ENCODE data around the gene CCDC33.

CCDC33 gene

DNA sequence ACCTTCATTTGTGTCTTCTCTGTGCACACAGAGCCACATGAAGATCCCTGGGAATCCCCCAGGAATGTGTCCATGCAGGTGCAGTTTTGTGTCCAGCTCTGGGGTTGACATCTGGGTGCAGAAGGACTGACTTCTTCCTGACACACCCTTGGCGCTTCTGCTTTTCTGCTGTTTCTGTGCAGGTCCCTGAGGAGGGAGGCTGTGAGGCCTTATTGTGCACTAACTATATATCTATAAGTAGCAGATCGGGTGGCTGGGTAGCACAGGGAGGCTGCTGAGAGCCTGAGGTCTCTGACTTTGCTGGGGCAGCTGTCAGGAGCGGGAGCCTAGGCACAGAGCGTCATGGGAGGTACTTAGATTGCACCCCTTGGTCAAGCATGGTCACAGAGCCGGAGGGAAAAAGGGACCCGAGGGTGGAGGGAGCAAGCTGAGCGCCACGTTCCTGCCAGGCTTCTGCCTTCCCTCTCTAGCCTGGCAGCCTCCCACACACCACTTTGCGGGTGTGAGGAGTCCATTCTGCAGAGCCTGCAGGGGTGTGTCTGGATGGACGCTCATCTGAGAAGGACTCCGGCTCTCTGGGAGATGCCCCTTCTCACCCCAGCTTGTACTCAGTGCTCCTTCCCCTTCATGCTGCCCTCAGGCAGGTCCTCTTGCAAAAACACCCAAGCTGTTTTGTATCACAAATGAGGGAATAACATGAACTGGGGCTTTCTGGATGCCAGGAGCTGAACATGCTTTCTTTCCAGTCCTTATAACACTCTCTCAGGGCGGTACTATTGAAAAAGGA, 23.9 kb downstream of the CCDC33 start:
- no peak for TF ChIP-seq CTCF (IDR thresholded peaks at IDR 0.05; ENCODE audit: extremely low read depth, missing control alignments)
- no peak for DNase-seq (ENCODE audit: low spot score)

DNA sequence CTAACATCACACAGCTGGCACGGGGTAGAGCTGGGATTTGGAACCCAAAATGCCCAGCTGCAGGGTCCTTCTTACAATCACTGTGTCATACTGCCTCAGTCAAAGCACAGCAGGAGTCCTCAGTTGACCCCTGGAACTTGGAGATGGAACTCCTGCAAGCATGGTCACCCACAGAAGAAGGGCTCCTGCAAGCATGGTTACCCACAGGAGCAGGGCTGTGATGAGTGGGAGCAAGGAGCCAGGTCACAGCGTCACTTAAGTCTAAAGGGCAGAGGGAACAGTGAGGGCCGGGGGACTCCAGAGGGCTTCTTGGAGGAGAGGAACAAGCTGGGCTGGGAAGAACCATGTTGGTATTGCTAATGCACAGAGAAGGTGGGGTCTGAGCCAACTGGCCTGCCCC, 24.9 kb downstream of the CCDC33 start:
- no peak for TF ChIP-seq CTCF (IDR thresholded peaks at IDR 0.05; ENCODE audit: extremely low read depth, missing control alignments)
- DNase-seq (ENCODE audit: low spot score) = no peak

DNA sequence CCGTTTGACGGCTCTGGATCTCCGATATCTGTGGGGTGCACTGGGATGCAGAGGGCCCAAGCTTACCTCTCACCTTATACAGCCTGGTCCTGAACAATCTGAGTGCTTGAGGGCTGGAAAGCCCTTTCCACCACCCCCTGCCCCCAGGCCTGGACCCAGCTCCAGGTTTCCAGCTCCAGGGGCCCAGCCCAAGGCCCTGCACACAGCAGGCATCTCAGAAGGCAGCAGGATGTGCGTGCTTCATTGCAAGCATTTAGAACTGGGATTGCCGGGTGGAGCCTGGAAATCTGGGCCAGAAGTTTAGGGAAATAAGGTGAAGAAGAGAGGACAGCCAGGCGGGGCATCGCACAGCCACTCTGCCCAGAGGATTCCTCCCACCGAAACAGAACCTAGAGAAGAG, 25.6 kb downstream of the CCDC33 start:
- no peak for DNase-seq (ENCODE audit: low spot score)
- TF ChIP-seq CTCF (IDR thresholded peaks at IDR 0.05; ENCODE audit: extremely low read depth, missing control alignments) = no peak

DNA sequence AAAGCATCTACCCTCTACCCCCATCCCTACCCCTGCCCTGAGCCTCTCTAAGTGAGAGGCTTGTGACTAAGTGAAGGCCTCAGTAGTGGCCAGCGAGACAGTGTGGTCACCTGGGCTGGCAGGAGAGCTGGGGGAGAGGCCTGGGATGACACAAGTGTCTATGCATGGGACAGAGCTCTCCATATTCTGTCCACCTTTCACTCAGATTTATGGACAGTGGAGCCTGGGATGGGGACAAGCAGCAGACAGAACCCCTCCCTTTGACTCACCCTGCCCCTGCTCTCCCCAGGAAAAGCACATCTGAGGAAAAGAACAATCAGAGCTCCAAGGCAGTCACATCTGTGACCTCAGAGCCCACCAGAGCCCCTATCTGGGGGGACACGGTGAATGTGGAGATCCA, 26.0 kb downstream of the CCDC33 start:
- no peak for DNase-seq (ENCODE audit: low spot score)
- TF ChIP-seq CTCF (IDR thresholded peaks at IDR 0.05; ENCODE audit: extremely low read depth, missing control alignments) = no peak

GRCh38 chr15:74262625-74263024, 26.5 kb downstream of the CCDC33 start:
- DNase-seq (ENCODE audit: low spot score) = no peak
- TF ChIP-seq CTCF (IDR thresholded peaks at IDR 0.05; ENCODE audit: extremely low read depth, missing control alignments) = no peak

DNA sequence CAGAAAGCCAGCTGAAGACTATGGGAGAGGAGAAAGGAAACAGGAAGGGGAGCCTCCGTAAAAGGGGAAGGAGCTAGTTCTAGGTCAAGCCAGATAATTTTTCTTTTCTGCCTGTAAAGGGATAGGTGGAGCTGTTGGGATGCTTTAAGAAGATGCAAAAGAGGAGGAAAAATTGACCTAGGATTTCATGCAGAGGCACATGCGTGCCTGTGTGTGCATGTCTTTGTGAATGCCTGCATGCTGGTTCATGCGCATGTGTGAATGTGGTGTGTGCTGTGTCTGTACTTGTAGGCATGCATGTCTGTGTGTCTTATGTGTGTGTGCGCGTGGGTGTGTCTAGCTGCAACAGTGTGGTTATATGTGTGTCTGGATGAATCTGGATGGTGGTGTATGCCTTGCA, 27.3 kb downstream of the CCDC33 start:
- no peak for TF ChIP-seq CTCF (IDR thresholded peaks at IDR 0.05; ENCODE audit: extremely low read depth, missing control alignments)
- no peak for DNase-seq (ENCODE audit: low spot score)

- no peak for TF ChIP-seq CTCF (IDR thresholded peaks at IDR 0.05; ENCODE audit: extremely low read depth, missing control alignments)
- DNase-seq (ENCODE audit: low spot score) = no peak
Measured at GRCh38 chr15:74264081-74264501, 28.0 kb downstream of the CCDC33 start.

All from GM20000 (cell line).